ENCODE measurements around the gene MRE11. TPM values are rescaled to one million over a fixed set of nuclear protein-coding genes. Genes with fewer than 3 reads are reported as not detected.

MRE11 gene
- total RNA-seq, 2 experiments from 2014 or later = 38.3 to 42.0 TPM

DNA sequence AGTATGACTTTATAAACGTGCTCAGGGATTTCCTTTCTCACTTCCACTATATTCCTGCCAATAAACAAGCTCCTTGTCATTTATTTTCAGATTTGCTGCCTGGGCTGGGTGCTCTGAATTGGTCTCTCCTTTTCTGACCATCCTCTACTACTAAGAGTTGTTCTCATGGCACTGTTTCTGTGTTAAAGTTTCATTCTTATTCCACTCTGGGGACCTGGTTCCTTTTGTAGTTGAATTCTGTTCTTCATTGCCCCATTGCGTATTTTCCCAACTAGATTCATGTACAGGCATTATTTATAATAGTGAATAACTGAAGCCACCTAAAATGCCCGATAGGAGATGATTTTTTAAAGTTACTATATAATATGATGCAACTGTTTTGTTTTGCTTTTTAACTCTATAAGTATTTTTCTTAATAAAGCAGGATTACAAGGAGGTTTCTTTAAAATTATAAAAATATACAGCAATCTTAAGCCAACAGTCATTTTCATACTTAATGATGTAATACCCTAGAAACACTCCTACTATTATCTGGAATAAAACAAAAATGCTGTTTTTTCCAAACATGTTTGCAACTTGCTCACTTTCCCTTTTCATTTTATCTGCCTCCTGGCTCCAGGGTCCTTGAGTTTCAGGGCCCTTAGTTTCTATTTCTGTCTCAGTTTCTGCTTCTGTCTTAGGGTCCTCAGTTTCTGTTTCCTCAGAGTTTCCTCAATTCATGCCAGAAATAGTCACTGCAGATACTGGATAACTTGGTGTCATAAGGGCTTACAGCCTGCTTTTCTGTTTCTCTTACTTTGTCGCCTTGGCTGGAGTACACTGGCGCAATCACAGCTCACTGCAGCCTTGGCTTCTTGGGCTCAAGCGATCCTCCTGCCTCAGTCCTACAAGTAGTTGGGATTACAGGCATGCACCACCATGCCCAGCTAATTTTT lies 40.3 kb upstream of the MRE11 start:
- no peaks in the 10 kb centered on the region for H3K9me3 Mint-ChIP-seq
- peaks cover 17% of the 10 kb centered on the region for H3K27me3 Mint-ChIP-seq
- ChIA-PET CTCF (interaction anchor here (1.0 to 1.2 kb wide), 2 partner anchors 29 to 63 kb away, joined by 3 read pairs; no protein-coding TSS in a partner anchor), POLR2A (no interaction called here)
- H3K27ac Mint-ChIP-seq = no peak overlapping the region
- no peak overlapping the region for H3K4me3 Mint-ChIP-seq
- no peaks in the 10 kb centered on the region for H3K4me1 Mint-ChIP-seq (ENCODE audit: low read depth)
- intact Hi-C loops (cut with micrococcal nuclease) = no loop called here
- DNase-seq = no peak
- no peak for ATAC-seq
- TF ChIP-seq, protein P1, sequence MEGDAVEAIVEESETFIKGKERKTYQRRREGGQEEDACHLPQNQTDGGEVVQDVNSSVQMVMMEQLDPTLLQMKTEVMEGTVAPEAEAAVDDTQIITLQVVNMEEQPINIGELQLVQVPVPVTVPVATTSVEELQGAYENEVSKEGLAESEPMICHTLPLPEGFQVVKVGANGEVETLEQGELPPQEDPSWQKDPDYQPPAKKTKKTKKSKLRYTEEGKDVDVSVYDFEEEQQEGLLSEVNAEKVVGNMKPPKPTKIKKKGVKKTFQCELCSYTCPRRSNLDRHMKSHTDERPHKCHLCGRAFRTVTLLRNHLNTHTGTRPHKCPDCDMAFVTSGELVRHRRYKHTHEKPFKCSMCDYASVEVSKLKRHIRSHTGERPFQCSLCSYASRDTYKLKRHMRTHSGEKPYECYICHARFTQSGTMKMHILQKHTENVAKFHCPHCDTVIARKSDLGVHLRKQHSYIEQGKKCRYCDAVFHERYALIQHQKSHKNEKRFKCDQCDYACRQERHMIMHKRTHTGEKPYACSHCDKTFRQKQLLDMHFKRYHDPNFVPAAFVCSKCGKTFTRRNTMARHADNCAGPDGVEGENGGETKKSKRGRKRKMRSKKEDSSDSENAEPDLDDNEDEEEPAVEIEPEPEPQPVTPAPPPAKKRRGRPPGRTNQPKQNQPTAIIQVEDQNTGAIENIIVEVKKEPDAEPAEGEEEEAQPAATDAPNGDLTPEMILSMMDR (IDR thresholded peaks at IDR 0.05) = no peak
- H3K36me3 Mint-ChIP-seq (ENCODE audit: low read depth) = no peaks in the 10 kb centered on the region

- Mint-ChIP-seq H3K36me3 (ENCODE audit: low read depth) (no peaks in the 10 kb centered on the region), H3K27ac (no peak overlapping the region), H3K4me1 (ENCODE audit: low read depth) (no peaks in the 10 kb centered on the region), H3K4me3 (no peak overlapping the region), H3K27me3 (peaks cover 22% of the 10 kb centered on the region), H3K9me3 (no peaks in the 10 kb centered on the region)
- TF ChIP-seq, protein P1 (IDR thresholded peaks at IDR 0.05) = no peak
- ATAC-seq = no peak
- no peak for DNase-seq
- ChIA-PET POLR2A (no interaction called here), CTCF (interaction anchor here (1.0 to 1.2 kb wide), 2 partner anchors 28 to 64 kb away, joined by 3 read pairs; no protein-coding TSS in a partner anchor)
- intact Hi-C loops (cut with micrococcal nuclease) = no loop called here
These were observed 39.6 kb upstream of the MRE11 start for GRCh38 chr11:94533206-94533605.

DNA sequence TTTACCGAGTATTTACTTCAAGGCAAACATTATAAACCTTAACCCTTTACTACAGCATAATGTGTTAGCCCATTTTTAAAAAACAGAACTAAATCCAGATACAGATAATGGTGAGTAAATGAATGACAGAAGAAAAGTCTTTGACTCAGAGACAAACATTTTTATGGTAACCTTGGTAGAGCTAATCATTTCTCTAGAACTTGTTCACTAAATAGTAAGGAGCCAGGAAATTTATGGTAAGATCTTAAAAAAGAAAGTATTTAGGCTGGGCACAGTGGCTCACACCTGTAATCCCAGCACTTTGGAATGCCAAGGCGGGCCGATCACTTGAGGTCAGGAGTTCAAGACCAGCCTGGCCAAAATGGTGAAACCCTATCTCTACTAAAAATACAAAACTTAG lies 38.6 kb upstream of the MRE11 start:
- H3K4me3 Mint-ChIP-seq = no peak overlapping the region
- H3K27ac Mint-ChIP-seq = no peak overlapping the region
- POLR2A ChIA-PET = no interaction called here

GRCh38 chr11:94528551-94528950 lies 34.9 kb upstream of the MRE11 start:
- H3K36me3 Mint-ChIP-seq (ENCODE audit: low read depth) = no peaks in the 10 kb centered on the region
- intact Hi-C loops (cut with micrococcal nuclease) = no loop called here
- TF ChIP-seq, protein P1 (IDR thresholded peaks at IDR 0.05) = no peak
- DNase-seq (no peak), ATAC-seq (no peak)
- H3K27me3 Mint-ChIP-seq = peaks cover 10% of the 10 kb centered on the region
- H3K9me3 Mint-ChIP-seq = no peaks in the 10 kb centered on the region
- H3K27ac Mint-ChIP-seq = no peak overlapping the region
- H3K4me1 Mint-ChIP-seq (ENCODE audit: low read depth) = no peaks in the 10 kb centered on the region
- CTCF ChIA-PET = no interaction called here
- POLR2A ChIA-PET = no interaction called here
- no peak overlapping the region for H3K4me3 Mint-ChIP-seq

More for the DNA sequence above, 38.6 kb upstream of the MRE11 start:
- Mint-ChIP-seq H3K27me3 (peaks cover 24% of the 10 kb centered on the region), H3K36me3 (ENCODE audit: low read depth) (no peaks in the 10 kb centered on the region), H3K4me1 (ENCODE audit: low read depth) (no peaks in the 10 kb centered on the region), H3K9me3 (no peaks in the 10 kb centered on the region)
- intact Hi-C loops (cut with micrococcal nuclease) = no loop called here
- TF ChIP-seq, protein P1 (IDR thresholded peaks at IDR 0.05) = no peak
- no peak for ATAC-seq
- CTCF ChIA-PET = no interaction called here
- DNase-seq = no peak
